B cell (primary cell): Measurements from ENCODE around the gene ASPN. TPM values are rescaled to one million over a fixed set of nuclear protein-coding genes. Genes with fewer than 3 reads are reported as not detected.

Source experiments
- ATAC-seq: fragments of 200-7000 bp; cut with Tn5 transposase; one replicate; pipeline ENCODE4 v1.10.0; 2021; ENCODE audit warnings: low read depth, mild to moderate bottlenecking, moderate number of reproducible peaks, moderate library complexity
- CTCF ChIA-PET: fragments of 350-600 bp; sonication (Branson Sonifier 250); formaldehyde crosslinking; loops from one replicate; lab custom pipeline; 2021; ENCODE audit warnings: antibody characterized with exemption, inconsistent platforms; lab: Charles Lee
- POLR2A ChIA-PET: fragments of 350-600 bp; sonication (Branson Sonifier 250); formaldehyde crosslinking; loops from one replicate; lab custom pipeline; 2021; ENCODE audit warnings: antibody characterized with exemption; lab: Charles Lee
- DNase-seq: peaks from one replicate; pipeline ENCODE4 v3.0.0; 2013
- H2AFZ ChIP-seq: 2 replicates; pipeline ENCODE4 v1.6.1; 2012; ENCODE audit warnings: mild to moderate bottlenecking, low read depth, low read length; ENCODE audit not compliant: insufficient read depth, poor library complexity, severe bottlenecking
- H3K27ac ChIP-seq, 2 donors: 1 replicate in 1 of 2; 2 replicates in 1 of 2; pipeline ENCODE4 v1.5.1; 2012 to 2013; ENCODE audit warnings: low read length in 2 of 2, mild to moderate bottlenecking in 2 of 2, moderate library complexity in 1 of 2
- H3K27me3 ChIP-seq, 4 experiments: fragments of 200-600 bp in 1 of 4; sonication (generic) in 1 of 4; replicated peaks in 1 of 4; 1 replicate in 2 of 4; 2 replicates in 2 of 4; pipeline versions ENCODE4 v1.6.1 to v1.7.0; 2013 to 2016; ENCODE audit warnings: low read length in 3 of 4, mild to moderate bottlenecking in 2 of 4, mixed read lengths in 1 of 4, moderate library complexity in 1 of 4; ENCODE audit not compliant: insufficient read depth in 4 of 4, control insufficient read depth in 3 of 4; ENCODE audit errors: control extremely low read depth in 1 of 4
- H3K36me3 ChIP-seq, 2 experiments: replicated peaks in 1 of 2; 1 replicate in 1 of 2; 2 replicates in 1 of 2; pipeline versions ENCODE4 v1.6.1 to v1.7.1; 2013; ENCODE audit warnings: low read length in 1 of 2; ENCODE audit not compliant: insufficient read depth in 2 of 2, control insufficient read depth in 1 of 2; ENCODE audit errors: control extremely low read depth in 1 of 2, extremely low read depth in 1 of 2
- H3K4me1 ChIP-seq, 2 donors: fragments of 200-600 bp in 1 of 2; sonication (generic) in 1 of 2; 1 replicate in 1 of 2; 2 replicates in 1 of 2; pipeline versions ENCODE4 v1.5.1 to v1.6.1; 2013 to 2017; ENCODE audit warnings: low read length in 2 of 2; ENCODE audit not compliant: control insufficient read depth in 2 of 2, insufficient read depth in 2 of 2
- H3K4me2 ChIP-seq: replicated peaks from 2 replicates; pipeline ENCODE3; 2012; ENCODE audit warnings: mild to moderate bottlenecking, low read depth, low read length; ENCODE audit not compliant: poor library complexity, severe bottlenecking
- H3K4me3 ChIP-seq, 5 experiments: fragments of 200-600 bp in 1 of 5; sonication (generic) in 1 of 5; 1 replicate in 3 of 5; 2 replicates in 2 of 5; pipeline versions ENCODE4 v1.5.1 to v1.7.0; 2011 to 2016; ENCODE audit warnings: low read length in 4 of 5, mild to moderate bottlenecking in 4 of 5, low read depth in 2 of 5, control low read depth in 1 of 5, moderate library complexity in 1 of 5; ENCODE audit not compliant: insufficient read depth in 1 of 5; ENCODE audit errors: control extremely low read depth in 1 of 5, extremely low read depth in 1 of 5
- H3K79me2 ChIP-seq: fragments of 200-600 bp; sonication (generic); one replicate; pipeline ENCODE4 v1.6.0; 2016; ENCODE audit warnings: low read length; ENCODE audit not compliant: control insufficient read depth, insufficient read depth
- H3K9ac ChIP-seq: fragments of 200-600 bp; sonication (generic); 2 replicates; pipeline ENCODE4 v1.6.1; 2017; ENCODE audit warnings: mild to moderate bottlenecking, low read length, moderate library complexity
- H3K9me3 ChIP-seq, 3 donors: one replicate each; pipeline versions ENCODE4 v1.6.1 to v1.7.1; 2013; ENCODE audit warnings: low read length in 2 of 3; ENCODE audit not compliant: control insufficient read depth in 2 of 3, insufficient read depth in 1 of 3; ENCODE audit errors: control extremely low read depth in 1 of 3
- H4K20me1 ChIP-seq: 2 replicates; pipeline ENCODE4 v1.6.0; 2012; ENCODE audit warnings: mild to moderate bottlenecking, low read length; ENCODE audit not compliant: insufficient read depth, control insufficient read depth, poor library complexity, severe bottlenecking
- H3K27ac Mint-ChIP-seq: one replicate; pipeline ENCODE4 v1.8.0; 2021; ENCODE audit warnings: mixed read lengths
- H3K27me3 Mint-ChIP-seq: one replicate; pipeline ENCODE4 v1.8.0; 2021; ENCODE audit warnings: mixed read lengths
- H3K4me1 Mint-ChIP-seq: one replicate; pipeline ENCODE4 v1.8.0; 2021; ENCODE audit warnings: mixed read lengths
- H3K4me3 Mint-ChIP-seq: one replicate; pipeline ENCODE4 v1.8.0; 2021; ENCODE audit warnings: mixed read lengths
- H3K9me3 Mint-ChIP-seq: one replicate; pipeline ENCODE4 v1.8.0; 2022; ENCODE audit warnings: mixed read lengths; ENCODE audit not compliant: insufficient read depth
- CTCF ChIP-seq: fragments of 200-600 bp; IDR thresholded peaks from one replicate; pipeline ENCODE4 v1.8.0; 2022; ENCODE audit warnings: antibody characterized with exemption, mild to moderate bottlenecking
- EZH2 ChIP-seq: IDR thresholded peaks from 2 replicates; pipeline ENCODE4 v1.6.1; 2012; ENCODE audit warnings: borderline replicate concordance, low read depth, mild to moderate bottlenecking, moderate library complexity, low read length; ENCODE audit not compliant: insufficient read depth, poor library complexity, severe bottlenecking
- WGBS: methylation state at CpG from one replicate; pipeline ENCODE4 v1.1.5; 2013; ENCODE audit warnings: missing lambda C conversion rate; ENCODE audit not compliant: insufficient coverage; 5-methylcytosine and 5-hydroxymethylcytosine counted together
- intact Hi-C: fragments of 100-400 bp; cut with micrococcal nuclease; formaldehyde crosslinking; loops from one replicate; pipeline ENCODE4 v1.10.0; 2022
- polyA plus RNA-seq: library from polyadenylated mRNA; depleted of rRNA; stranded (reverse); fragments of >200 nt; gene quantifications from 2 replicates; pipeline ENCODE4 v1.2.3, GENCODE V29; 2012
- total RNA-seq, 2 donors: library from RNA; stranded (reverse); fragments of 120-200 nt in 1 of 2; gene quantifications; 1 replicate in 1 of 2; 2 replicates in 1 of 2; pipeline versions ENCODE4 v1.2.3 to v1.2.4, GENCODE V29; 2013 to 2022

ASPN gene
- total and polyA plus RNA-seq, 2 donors (not counting 1 experiment from before 2014, with no cell fraction given) = not detected

- DNase-seq = no peak
- H3K27ac Mint-ChIP-seq = no peak overlapping the region
- ATAC-seq = no peak
- H3K27ac ChIP-seq = no peak overlapping the region
- ChIA-PET CTCF (no interaction called here), POLR2A (no interaction called here)
- no peaks in the 10 kb centered on the region for H3K4me1 ChIP-seq
- no peak overlapping the region for H3K4me2 ChIP-seq
- no peak for TF ChIP-seq EZH2
- no peak for TF ChIP-seq CTCF
- intact Hi-C loops = no loop called here
- no peak overlapping the region for H3K4me3 Mint-ChIP-seq
- H3K9me3 Mint-ChIP-seq = no peaks in the 10 kb centered on the region
- H3K9ac ChIP-seq = no peak overlapping the region
- no peaks in the 10 kb centered on the region for H3K9me3 ChIP-seq
- no CpG with 5 or more reads among the region's 2 CpGs for WGBS
- H3K27me3 ChIP-seq = no peaks in the 10 kb centered on the region
- no peaks in the 10 kb centered on the region for H3K27me3 Mint-ChIP-seq
- H3K36me3 ChIP-seq = no peaks in the 10 kb centered on the region
- no peaks in the 10 kb centered on the region for H3K4me1 Mint-ChIP-seq
- H3K79me2 ChIP-seq = no peaks in the 10 kb centered on the region
- no peak overlapping the region for H2AFZ ChIP-seq
- no peaks in the 10 kb centered on the region for H4K20me1 ChIP-seq
- H3K4me3 ChIP-seq = no peak overlapping the region
These were observed 12.6 kb upstream of the ASPN start for GRCh38 chr9:92494856-92495255.

GRCh38 chr9:92493749-92494387 is 11.6 kb upstream of the ASPN start:
- no peaks in the 10 kb centered on the region for H3K4me1 ChIP-seq
- H3K27me3 Mint-ChIP-seq = no peaks in the 10 kb centered on the region
- no peak overlapping the region for H3K4me3 ChIP-seq
- no peaks in the 10 kb centered on the region for H3K79me2 ChIP-seq
- H3K36me3 ChIP-seq = no peaks in the 10 kb centered on the region
- H3K27ac Mint-ChIP-seq = no peak overlapping the region
- no peak overlapping the region for H3K27ac ChIP-seq
- ChIA-PET POLR2A (no interaction called here), CTCF (no interaction called here)
- H3K4me3 Mint-ChIP-seq = no peak overlapping the region
- no peak overlapping the region for H3K4me2 ChIP-seq
- intact Hi-C loops = no loop called here
- no peaks in the 10 kb centered on the region for H3K4me1 Mint-ChIP-seq
- 99% methylated on average over 8 of the region's 9 CpGs for WGBS
- H2AFZ ChIP-seq = no peak overlapping the region
- no peaks in the 10 kb centered on the region for H3K9me3 ChIP-seq
- H3K27me3 ChIP-seq = no peaks in the 10 kb centered on the region
- no peak for DNase-seq
- H3K9ac ChIP-seq = no peak overlapping the region
- H4K20me1 ChIP-seq = no peaks in the 10 kb centered on the region
- H3K9me3 Mint-ChIP-seq = no peaks in the 10 kb centered on the region
- ATAC-seq = no peak
- TF ChIP-seq EZH2 (no peak), CTCF (no peak)
